HFF-Myc (cell line): ENCODE measurements around the gene NLRP11.

Experiments
- DNase-seq: peaks from one replicate; pipeline ENCODE4 v3.0.0-alpha.2; 2011; ENCODE audit warnings: low read depth; ENCODE audit errors: extremely low read depth
- H3K4me3 ChIP-seq: replicated peaks from 2 replicates; pipeline ENCODE4 v1.5.1; 2011; ENCODE audit warnings: low read depth, mild to moderate bottlenecking, control low read depth, low read length
- TF ChIP-seq, protein P1 (sequence below): IDR thresholded peaks from 2 replicates; pipeline ENCODE4 v1.5.1; 2012; ENCODE audit warnings: mild to moderate bottlenecking, low read depth, low read length, control low read depth; ENCODE audit errors: missing control alignments

Gene NLRP11

DNA sequence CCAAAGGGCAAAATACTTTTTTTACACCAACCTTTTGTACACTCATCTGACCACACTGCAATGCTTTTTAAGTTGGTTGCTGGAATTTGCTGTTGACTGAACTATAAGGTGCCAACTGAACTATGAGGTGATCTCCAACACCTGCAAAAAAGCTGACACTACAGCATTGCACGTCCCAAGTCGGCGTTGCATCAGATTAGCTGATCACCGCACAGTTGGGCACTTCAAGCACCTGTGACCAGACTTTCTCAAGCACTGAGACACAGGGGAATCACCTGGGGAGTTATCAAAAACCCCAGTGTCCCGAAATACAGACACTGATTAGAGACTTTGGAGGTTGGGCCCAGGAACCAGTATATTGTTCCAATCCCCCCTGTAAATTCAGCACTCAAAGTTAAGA, 1.1 kb downstream of the NLRP11 start:
- DNase-seq: no peak
- H3K4me3 ChIP-seq: no peak overlapping the region
- TF ChIP-seq, protein P1, sequence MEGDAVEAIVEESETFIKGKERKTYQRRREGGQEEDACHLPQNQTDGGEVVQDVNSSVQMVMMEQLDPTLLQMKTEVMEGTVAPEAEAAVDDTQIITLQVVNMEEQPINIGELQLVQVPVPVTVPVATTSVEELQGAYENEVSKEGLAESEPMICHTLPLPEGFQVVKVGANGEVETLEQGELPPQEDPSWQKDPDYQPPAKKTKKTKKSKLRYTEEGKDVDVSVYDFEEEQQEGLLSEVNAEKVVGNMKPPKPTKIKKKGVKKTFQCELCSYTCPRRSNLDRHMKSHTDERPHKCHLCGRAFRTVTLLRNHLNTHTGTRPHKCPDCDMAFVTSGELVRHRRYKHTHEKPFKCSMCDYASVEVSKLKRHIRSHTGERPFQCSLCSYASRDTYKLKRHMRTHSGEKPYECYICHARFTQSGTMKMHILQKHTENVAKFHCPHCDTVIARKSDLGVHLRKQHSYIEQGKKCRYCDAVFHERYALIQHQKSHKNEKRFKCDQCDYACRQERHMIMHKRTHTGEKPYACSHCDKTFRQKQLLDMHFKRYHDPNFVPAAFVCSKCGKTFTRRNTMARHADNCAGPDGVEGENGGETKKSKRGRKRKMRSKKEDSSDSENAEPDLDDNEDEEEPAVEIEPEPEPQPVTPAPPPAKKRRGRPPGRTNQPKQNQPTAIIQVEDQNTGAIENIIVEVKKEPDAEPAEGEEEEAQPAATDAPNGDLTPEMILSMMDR: no peak

DNA sequence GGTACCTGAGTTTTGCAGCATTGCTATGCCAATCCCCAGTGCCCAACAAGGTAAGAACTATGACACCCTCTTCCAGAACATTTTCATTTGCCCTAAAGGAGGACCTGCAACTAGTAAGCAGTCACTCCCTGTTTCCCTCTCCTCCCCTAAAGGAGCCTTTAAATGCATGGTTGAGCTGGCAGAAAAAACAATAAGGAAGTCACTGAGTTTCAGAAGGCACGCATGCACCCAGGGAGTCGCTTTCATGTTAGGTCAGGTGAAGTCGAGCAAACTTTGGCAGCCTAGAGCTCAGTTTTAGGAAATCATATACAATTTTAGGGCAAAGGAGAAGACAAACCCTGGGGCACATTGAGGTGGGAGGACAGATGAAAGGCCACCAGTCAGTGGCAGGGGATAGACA, 11.8 kb downstream of the NLRP11 start:
- H3K4me3 ChIP-seq: no peak overlapping the region
- DNase-seq: no peak
- TF ChIP-seq, protein P1: no peak

DNA sequence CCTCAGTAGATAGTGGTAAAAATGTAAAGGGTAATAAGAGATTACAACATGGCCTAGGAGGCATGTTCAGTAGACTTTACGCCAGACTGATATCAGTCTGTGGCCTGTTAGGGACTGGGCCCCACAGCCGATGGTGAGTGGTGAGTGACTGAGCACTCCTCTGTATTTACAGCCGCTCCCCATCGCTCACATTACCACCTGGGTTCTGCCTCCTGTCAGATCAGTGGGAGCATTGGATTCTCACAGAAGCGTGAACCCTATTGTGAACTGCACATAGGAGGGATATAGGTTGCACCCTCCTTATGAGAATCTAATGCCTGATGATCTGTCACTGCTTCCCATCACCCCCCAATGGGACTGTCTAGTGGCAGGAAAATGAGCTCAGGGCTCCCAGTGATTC, 17.9 kb downstream of the NLRP11 start:
- TF ChIP-seq, protein P1: no peak
- H3K4me3 ChIP-seq: no peak overlapping the region
- no peak for DNase-seq

DNA sequence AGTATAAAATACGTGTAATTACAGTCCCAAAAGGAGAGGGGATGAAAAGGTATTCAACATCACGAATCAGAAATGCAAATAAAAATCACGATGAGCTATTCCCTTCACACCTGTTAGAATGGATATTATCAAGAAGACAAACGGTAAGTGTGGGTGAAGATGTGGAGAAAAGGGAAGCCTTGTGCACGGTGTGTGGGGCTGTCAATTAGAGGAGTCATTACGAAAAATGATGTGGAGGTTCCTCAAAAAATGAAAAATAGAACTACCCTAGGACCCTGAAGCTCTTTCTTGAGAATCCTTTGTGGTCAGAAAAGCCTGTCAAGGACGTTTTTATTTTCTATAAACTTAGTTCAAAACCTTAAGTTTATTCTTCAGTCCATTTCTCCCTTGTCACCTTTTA, 19.4 kb downstream of the NLRP11 start:
- H3K4me3 ChIP-seq: no peak overlapping the region
- TF ChIP-seq, protein P1: no peak
- DNase-seq: no peak

DNA sequence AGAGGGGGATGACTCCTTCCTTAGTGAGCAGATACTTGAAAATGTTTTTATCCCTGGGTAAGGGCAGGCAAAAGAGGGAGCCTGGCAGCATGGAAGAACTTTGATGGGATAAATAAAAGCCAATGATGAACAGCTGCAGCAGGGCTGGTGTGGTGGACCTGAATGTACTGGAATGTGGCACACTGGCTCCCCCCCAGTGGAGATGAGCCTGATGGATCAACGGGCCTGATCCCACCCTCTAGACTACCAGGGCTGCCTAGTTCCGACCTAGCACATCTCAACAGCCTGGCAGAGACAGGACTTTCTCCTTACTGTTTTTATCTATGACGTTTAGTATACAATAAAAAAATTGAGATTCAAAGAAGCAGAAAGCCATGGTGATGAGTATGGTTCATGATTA, 20.5 kb downstream of the NLRP11 start:
- no peak for DNase-seq
- TF ChIP-seq, protein P1: no peak
- H3K4me3 ChIP-seq: no peak overlapping the region

DNA sequence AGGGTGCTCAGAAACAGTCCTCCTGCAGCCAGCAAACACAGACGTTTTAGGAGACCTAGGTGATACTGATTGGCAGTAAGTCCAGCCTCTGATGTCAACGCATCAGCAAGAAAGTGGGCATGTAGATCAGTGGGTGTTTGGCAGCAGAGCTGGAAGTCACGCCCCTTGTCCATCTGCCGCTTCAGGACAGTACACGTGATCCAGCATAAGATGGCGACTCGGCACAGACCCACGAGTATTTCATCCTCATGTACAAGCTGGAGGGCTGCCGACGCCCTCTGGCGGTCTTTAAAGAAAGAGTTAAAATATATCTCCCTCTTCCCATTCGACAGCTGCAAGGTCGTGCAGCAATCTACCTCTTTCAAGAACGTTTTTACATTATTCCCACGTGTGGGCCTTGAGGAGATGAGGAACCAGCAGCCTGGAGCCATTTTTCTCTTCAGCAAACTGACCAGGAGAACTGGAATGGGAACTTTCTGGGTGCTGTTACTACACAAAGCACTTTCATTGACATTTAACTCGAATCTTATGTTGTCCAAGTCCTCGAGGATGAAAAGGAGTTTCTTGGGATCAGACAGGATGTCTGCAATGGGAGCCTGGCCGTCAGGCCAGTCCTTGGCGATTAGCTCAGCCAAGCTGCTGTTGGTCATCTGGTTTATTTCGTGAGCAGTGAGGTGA, 22.3 kb downstream of the NLRP11 start:
- H3K4me3 ChIP-seq: no peak overlapping the region
- peak; percentile 10 for DNase-seq
- TF ChIP-seq, protein P1: peak; percentile 38

DNA sequence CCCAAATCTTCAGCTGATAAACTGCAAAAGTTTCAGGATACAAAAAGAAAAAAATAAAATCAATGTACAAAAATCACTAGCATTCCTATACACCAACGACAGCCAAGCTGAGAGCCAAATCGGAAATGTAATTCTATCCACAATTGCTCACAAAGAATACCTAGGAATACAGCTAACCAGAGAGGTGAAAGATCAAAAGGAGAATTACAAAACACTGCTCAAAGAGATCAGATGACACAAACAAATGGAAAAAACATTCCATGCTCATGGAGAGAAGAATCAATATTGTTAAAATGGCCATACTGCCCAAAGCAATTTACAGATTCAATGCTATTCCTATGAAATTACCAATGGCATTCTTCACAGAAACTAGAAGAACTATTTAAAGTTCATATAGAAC, 29.5 kb downstream of the NLRP11 start:
- no peak for DNase-seq
- no peak overlapping the region for H3K4me3 ChIP-seq
- TF ChIP-seq, protein P1: no peak
